Ishikawa (cell line): ENCODE data around the gene ATP8A2.

Experiments used
- CEBPB ChIP-seq: IDR thresholded peaks from 2 replicates; pipeline ENCODE4 v1.6.1; 2012
- CREB1 ChIP-seq: IDR thresholded peaks from 2 replicates; pipeline ENCODE4 v1.6.1; 2012; ENCODE audit warnings: low read depth
- EP300 ChIP-seq: IDR thresholded peaks from 2 replicates; pipeline ENCODE4 v1.6.1; 2012; ENCODE audit warnings: borderline replicate concordance
- NFIC ChIP-seq: IDR thresholded peaks from 2 replicates; pipeline ENCODE4 v1.6.1; 2012
- RAD21 ChIP-seq: IDR thresholded peaks from 2 replicates; pipeline ENCODE4 v1.6.1; 2012; ENCODE audit warnings: low read depth
- TAF1 ChIP-seq: IDR thresholded peaks from 2 replicates; pipeline ENCODE4 v1.6.1; 2012; ENCODE audit warnings: low read depth, mild to moderate bottlenecking
- TEAD4 ChIP-seq: IDR thresholded peaks from 2 replicates; pipeline ENCODE4 v1.6.1; 2012
- YY1 ChIP-seq: IDR thresholded peaks from 2 replicates; pipeline ENCODE4 v1.6.1; 2012; ENCODE audit warnings: low read depth
- TF ChIP-seq, protein P1 (sequence below): IDR thresholded peaks from 2 replicates; pipeline ENCODE4 v1.6.1; 2012; ENCODE audit warnings: low read depth, mild to moderate bottlenecking
- TF ChIP-seq, protein P2 (sequence below): IDR thresholded peaks from 2 replicates; pipeline ENCODE4 v1.6.1; 2012

DNA sequence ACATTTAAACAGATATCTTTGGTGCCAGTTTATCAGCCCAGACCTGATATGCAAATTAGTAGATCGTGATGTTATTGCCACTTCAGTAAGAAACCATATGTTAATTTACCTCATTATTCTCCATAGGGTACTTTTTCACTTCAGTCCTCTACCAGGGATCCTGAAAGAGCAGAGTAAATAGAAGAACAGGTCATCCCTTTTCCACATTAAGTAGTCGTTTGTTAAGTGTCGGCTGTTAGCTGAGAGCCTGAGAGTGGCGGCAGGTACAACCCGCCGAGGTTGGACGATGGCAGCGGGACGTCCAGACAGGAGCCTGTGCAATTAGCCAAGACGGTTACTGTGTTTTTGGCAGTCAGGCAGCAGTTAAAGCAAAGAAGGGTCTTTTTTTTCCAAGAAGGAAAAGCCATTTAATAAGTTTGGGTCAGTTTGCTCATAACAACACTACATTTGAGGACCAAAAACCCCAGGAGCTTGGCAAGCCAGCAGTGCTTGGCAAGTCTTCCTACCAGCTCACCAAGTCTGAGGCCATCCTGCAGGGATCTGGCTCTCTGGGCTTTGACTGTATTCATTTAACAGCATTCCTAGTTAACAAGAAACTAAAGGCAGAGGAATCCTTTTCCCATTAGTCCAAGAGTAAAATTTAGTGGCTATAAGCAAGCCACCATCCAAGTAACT, 448.2 kb downstream of the ATP8A2 start:
- TF ChIP-seq EP300 (no peak), CREB1 (no peak), TAF1 (no peak), NFIC (no peak), CEBPB (no peak), YY1 (no peak), RAD21 (no peak), TEAD4 (no peak)
- TF ChIP-seq, protein P1, sequence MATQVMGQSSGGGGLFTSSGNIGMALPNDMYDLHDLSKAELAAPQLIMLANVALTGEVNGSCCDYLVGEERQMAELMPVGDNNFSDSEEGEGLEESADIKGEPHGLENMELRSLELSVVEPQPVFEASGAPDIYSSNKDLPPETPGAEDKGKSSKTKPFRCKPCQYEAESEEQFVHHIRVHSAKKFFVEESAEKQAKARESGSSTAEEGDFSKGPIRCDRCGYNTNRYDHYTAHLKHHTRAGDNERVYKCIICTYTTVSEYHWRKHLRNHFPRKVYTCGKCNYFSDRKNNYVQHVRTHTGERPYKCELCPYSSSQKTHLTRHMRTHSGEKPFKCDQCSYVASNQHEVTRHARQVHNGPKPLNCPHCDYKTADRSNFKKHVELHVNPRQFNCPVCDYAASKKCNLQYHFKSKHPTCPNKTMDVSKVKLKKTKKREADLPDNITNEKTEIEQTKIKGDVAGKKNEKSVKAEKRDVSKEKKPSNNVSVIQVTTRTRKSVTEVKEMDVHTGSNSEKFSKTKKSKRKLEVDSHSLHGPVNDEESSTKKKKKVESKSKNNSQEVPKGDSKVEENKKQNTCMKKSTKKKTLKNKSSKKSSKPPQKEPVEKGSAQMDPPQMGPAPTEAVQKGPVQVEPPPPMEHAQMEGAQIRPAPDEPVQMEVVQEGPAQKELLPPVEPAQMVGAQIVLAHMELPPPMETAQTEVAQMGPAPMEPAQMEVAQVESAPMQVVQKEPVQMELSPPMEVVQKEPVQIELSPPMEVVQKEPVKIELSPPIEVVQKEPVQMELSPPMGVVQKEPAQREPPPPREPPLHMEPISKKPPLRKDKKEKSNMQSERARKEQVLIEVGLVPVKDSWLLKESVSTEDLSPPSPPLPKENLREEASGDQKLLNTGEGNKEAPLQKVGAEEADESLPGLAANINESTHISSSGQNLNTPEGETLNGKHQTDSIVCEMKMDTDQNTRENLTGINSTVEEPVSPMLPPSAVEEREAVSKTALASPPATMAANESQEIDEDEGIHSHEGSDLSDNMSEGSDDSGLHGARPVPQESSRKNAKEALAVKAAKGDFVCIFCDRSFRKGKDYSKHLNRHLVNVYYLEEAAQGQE = no peak
- TF ChIP-seq, protein P2, sequence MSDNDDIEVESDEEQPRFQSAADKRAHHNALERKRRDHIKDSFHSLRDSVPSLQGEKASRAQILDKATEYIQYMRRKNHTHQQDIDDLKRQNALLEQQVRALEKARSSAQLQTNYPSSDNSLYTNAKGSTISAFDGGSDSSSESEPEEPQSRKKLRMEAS = no peak
